ENCODE measurements around the gene SPTBN1. TPM values are rescaled to one million over a fixed set of nuclear protein-coding genes. Genes with fewer than 3 reads are reported as not detected.

The SPTBN1 gene
- total RNA-seq, 1 donor from 2014 or later, result 83.2 TPM

- ATAC-seq (ENCODE audit: low read depth) (no peak), DNase-seq (no peak)
- Mint-ChIP-seq H3K36me3 (ENCODE audit: low read depth) (no peaks in the 10 kb centered on the region), H3K4me1 (peaks cover 20% of the 10 kb centered on the region), H3K27ac (no peak overlapping the region), H3K27me3 (peaks cover 7% of the 10 kb centered on the region), H3K9me3 (no peaks in the 10 kb centered on the region), H3K4me3 (no peak overlapping the region)
- POLR2A ChIA-PET, result no interaction called here
- TF ChIP-seq, protein P1, sequence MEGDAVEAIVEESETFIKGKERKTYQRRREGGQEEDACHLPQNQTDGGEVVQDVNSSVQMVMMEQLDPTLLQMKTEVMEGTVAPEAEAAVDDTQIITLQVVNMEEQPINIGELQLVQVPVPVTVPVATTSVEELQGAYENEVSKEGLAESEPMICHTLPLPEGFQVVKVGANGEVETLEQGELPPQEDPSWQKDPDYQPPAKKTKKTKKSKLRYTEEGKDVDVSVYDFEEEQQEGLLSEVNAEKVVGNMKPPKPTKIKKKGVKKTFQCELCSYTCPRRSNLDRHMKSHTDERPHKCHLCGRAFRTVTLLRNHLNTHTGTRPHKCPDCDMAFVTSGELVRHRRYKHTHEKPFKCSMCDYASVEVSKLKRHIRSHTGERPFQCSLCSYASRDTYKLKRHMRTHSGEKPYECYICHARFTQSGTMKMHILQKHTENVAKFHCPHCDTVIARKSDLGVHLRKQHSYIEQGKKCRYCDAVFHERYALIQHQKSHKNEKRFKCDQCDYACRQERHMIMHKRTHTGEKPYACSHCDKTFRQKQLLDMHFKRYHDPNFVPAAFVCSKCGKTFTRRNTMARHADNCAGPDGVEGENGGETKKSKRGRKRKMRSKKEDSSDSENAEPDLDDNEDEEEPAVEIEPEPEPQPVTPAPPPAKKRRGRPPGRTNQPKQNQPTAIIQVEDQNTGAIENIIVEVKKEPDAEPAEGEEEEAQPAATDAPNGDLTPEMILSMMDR (IDR thresholded peaks at IDR 0.05), result no peak
- intact Hi-C loops (cut with micrococcal nuclease), result no loop called here
- CTCF ChIA-PET, result no interaction called here
These were observed 13.4 kb downstream of the SPTBN1 start for GRCh38 chr2:54469484-54470053.

GRCh38 chr2:54470266-54470938, 14.3 kb downstream of the SPTBN1 start:
- ATAC-seq (ENCODE audit: low read depth) (no peak), DNase-seq (no peak)
- peaks cover 20% of the 10 kb centered on the region for H3K4me1 Mint-ChIP-seq
- H3K27me3 Mint-ChIP-seq, result peaks cover 5% of the 10 kb centered on the region
- ChIA-PET POLR2A (interaction anchor here (0.7 kb wide), 1 partner anchor 13 kb away, joined by 3 read pairs; no protein-coding TSS in a partner anchor), CTCF (no interaction called here)
- no peak overlapping the region for H3K27ac Mint-ChIP-seq
- H3K4me3 Mint-ChIP-seq, result no peak overlapping the region
- H3K36me3 Mint-ChIP-seq (ENCODE audit: low read depth), result no peaks in the 10 kb centered on the region
- H3K9me3 Mint-ChIP-seq, result no peaks in the 10 kb centered on the region
- TF ChIP-seq, protein P1 (IDR thresholded peaks at IDR 0.05), result no peak
- intact Hi-C loops (cut with micrococcal nuclease), result no loop called here

GRCh38 chr2:54471221-54471711, 15.1 kb downstream of the SPTBN1 start:
- CTCF ChIA-PET, result no interaction called here
- Mint-ChIP-seq H3K4me3 (no peak overlapping the region), H3K9me3 (no peaks in the 10 kb centered on the region), H3K27me3 (peaks cover 5% of the 10 kb centered on the region), H3K27ac (peak overlapping the region; percentile 63), H3K4me1 (peaks cover 20% of the 10 kb centered on the region), H3K36me3 (ENCODE audit: low read depth) (no peaks in the 10 kb centered on the region)
- ATAC-seq (ENCODE audit: low read depth), result peak; percentile 84
- POLR2A ChIA-PET, result interaction anchor here (0.7 kb wide), 1 partner anchor 14 kb away, joined by 3 read pairs; no protein-coding TSS in a partner anchor
- no peak for DNase-seq
- TF ChIP-seq, protein P1 (IDR thresholded peaks at IDR 0.05), result no peak
- intact Hi-C loops (cut with micrococcal nuclease), result no loop called here

GRCh38 chr2:54473851-54474250, 17.7 kb downstream of the SPTBN1 start:
- TF ChIP-seq, protein P1 (IDR thresholded peaks at IDR 0.05), result no peak
- no peak overlapping the region for H3K4me3 Mint-ChIP-seq
- no peak for DNase-seq
- no peaks in the 10 kb centered on the region for H3K27me3 Mint-ChIP-seq
- ChIA-PET CTCF (no interaction called here), POLR2A (no interaction called here)
- H3K27ac Mint-ChIP-seq, result no peak overlapping the region
- intact Hi-C loops (cut with micrococcal nuclease), result no loop called here
- H3K4me1 Mint-ChIP-seq, result peaks cover 13% of the 10 kb centered on the region
- ATAC-seq (ENCODE audit: low read depth), result no peak
- no peaks in the 10 kb centered on the region for H3K36me3 Mint-ChIP-seq (ENCODE audit: low read depth)
- no peaks in the 10 kb centered on the region for H3K9me3 Mint-ChIP-seq

DNA sequence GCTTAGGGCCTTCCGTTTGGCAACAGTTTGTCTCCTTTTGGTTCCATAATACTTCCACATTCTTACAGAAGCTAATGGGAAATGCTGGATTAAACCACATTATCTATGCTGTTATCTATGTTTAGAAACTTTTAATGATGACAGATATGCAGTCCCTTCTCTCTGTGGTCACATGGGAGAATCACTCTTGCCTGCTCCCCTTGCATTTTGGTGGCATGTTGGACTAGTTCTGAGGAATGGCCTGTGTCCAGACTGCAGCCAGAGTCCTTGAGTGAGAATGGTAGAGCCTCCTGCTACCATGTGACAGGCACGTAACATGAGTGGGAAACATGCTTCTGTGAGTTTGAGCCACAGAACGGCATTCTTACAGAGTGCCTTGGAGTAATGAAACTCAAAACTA, 19.2 kb downstream of the SPTBN1 start:
- Mint-ChIP-seq H3K4me1 (peaks cover 11% of the 10 kb centered on the region), H3K27ac (no peak overlapping the region), H3K9me3 (no peaks in the 10 kb centered on the region), H3K36me3 (ENCODE audit: low read depth) (no peaks in the 10 kb centered on the region), H3K27me3 (no peaks in the 10 kb centered on the region), H3K4me3 (no peak overlapping the region)
- POLR2A ChIA-PET, result no interaction called here
- intact Hi-C loops (cut with micrococcal nuclease), result no loop called here
- CTCF ChIA-PET, result no interaction called here
- DNase-seq, result no peak
- TF ChIP-seq, protein P1 (IDR thresholded peaks at IDR 0.05), result no peak
- ATAC-seq (ENCODE audit: low read depth), result no peak
